Mesothelial cell of epicardium (in vitro differentiated cells): ENCODE results near the gene ROM1. TPM values are rescaled to one million over a fixed set of nuclear protein-coding genes. Genes with fewer than 3 reads are reported as not detected.

Experiments
- DNase-seq, 2 experiments: peaks; one replicate each; pipeline ENCODE4 v3.0.0; 2021; ENCODE audit warnings: low spot score in 2 of 2; ENCODE audit not compliant: unreplicated experiment in 2 of 2
- H3K27ac Mint-ChIP-seq: 2 replicates; pipeline ENCODE4 v1.8.0; 2021; ENCODE audit warnings: mixed read lengths
- H3K27me3 Mint-ChIP-seq: 2 replicates; pipeline ENCODE4 v1.8.0; 2021; ENCODE audit warnings: low read depth, mixed read lengths
- H3K36me3 Mint-ChIP-seq: 2 replicates; pipeline ENCODE4 v1.8.0; 2021; ENCODE audit warnings: mixed read lengths
- H3K4me1 Mint-ChIP-seq: 2 replicates; pipeline ENCODE4 v1.8.0; 2021; ENCODE audit warnings: mixed read lengths
- H3K4me3 Mint-ChIP-seq: 2 replicates; pipeline ENCODE4 v1.8.0; 2021; ENCODE audit warnings: mild to moderate bottlenecking, moderate library complexity, mixed read lengths
- H3K9me3 Mint-ChIP-seq: 2 replicates; pipeline ENCODE4 v1.8.0; 2021; ENCODE audit warnings: mixed read lengths
- total RNA-seq: library from RNA; stranded (reverse); gene quantifications from 3 replicates; pipeline ENCODE4 v1.2.1, GENCODE V29; 2021
- TF ChIP-seq, protein P1 (sequence below): fragments of 200-600 bp; sonication (generic); IDR thresholded peaks from one replicate; pipeline ENCODE4 v1.5.0; 2021; ENCODE audit warnings: antibody characterized with exemption; ENCODE audit not compliant: unreplicated experiment

ROM1 gene
- total RNA-seq, 1 donor from 2014 or later = 2.5 TPM

DNA sequence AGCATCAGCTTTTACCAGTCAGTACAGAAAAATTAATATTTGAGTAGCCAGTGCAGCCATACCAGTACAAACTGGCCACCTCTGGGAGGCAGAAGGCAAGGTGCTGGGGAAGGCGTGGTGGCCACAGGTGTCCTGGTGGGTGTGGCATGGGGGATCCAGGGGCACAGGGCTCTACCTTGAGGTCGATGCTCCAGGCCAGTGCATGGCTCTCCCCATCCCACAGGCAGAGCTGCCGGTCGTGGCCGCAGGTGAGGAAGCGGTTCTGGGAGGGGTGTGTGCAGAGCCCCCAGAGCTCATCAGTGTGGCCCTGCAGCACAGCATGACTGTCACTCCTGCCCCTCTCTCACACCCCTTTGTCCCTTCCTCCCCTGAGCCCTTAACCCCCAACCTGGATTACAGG, 7.6 kb upstream of the ROM1 start:
- H3K4me1 Mint-ChIP-seq = peaks cover 18% of the 10 kb centered on the region
- H3K9me3 Mint-ChIP-seq = no peaks in the 10 kb centered on the region
- no peak for DNase-seq
- peaks cover 10% of the 10 kb centered on the region for H3K36me3 Mint-ChIP-seq
- no peak overlapping the region for H3K4me3 Mint-ChIP-seq
- TF ChIP-seq, protein P1, sequence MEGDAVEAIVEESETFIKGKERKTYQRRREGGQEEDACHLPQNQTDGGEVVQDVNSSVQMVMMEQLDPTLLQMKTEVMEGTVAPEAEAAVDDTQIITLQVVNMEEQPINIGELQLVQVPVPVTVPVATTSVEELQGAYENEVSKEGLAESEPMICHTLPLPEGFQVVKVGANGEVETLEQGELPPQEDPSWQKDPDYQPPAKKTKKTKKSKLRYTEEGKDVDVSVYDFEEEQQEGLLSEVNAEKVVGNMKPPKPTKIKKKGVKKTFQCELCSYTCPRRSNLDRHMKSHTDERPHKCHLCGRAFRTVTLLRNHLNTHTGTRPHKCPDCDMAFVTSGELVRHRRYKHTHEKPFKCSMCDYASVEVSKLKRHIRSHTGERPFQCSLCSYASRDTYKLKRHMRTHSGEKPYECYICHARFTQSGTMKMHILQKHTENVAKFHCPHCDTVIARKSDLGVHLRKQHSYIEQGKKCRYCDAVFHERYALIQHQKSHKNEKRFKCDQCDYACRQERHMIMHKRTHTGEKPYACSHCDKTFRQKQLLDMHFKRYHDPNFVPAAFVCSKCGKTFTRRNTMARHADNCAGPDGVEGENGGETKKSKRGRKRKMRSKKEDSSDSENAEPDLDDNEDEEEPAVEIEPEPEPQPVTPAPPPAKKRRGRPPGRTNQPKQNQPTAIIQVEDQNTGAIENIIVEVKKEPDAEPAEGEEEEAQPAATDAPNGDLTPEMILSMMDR = no peak
- H3K27me3 Mint-ChIP-seq = peaks cover 4% of the 10 kb centered on the region
- no peak overlapping the region for H3K27ac Mint-ChIP-seq

DNA sequence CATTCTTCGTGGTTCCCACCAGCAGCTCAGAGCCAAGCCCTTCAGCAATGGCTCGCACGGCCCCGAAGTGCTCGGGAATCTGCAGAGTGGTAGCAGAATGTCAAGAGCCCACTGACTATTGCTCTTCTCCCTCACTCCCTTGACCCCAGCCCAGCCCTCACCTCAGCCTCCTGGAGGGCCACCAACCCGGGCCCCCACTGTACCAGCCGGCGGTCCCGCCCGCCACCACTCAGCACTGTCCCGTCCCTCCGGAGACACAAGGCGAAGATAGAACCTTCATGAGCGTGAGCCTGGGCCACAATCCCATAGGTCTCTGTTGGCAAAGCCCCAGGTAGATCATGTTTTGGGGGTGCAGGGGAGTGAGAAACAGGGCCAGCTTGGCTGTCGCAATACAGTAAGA, 7.2 kb upstream of the ROM1 start:
- TF ChIP-seq, protein P1 = no peak
- H3K4me1 Mint-ChIP-seq = peaks cover 19% of the 10 kb centered on the region
- H3K4me3 Mint-ChIP-seq = no peak overlapping the region
- H3K36me3 Mint-ChIP-seq = peaks cover 10% of the 10 kb centered on the region
- H3K27ac Mint-ChIP-seq = no peak overlapping the region
- no peak for DNase-seq
- peaks cover 4% of the 10 kb centered on the region for H3K27me3 Mint-ChIP-seq
- H3K9me3 Mint-ChIP-seq = no peaks in the 10 kb centered on the region

DNA sequence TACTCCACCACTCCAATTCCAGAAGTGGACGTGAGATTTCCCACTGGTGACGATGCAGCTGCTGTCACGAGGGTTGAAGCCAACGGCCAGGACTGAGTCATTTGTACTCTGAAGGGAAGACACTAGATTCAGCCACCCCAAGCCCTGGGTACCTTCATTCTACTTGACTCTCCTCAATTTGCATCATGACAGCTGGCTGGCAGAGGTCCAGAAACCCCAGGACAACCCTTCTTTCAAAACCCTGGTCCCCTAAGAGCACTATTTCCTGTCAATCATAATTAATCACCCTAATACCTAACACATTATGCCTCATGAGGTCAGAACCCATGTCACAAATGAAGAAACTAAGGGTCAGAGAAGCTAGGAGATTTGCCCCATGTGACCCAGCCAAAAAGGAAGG, 5.3 kb upstream of the ROM1 start:
- H3K4me1 Mint-ChIP-seq = peaks cover 27% of the 10 kb centered on the region
- no peak for DNase-seq
- H3K27ac Mint-ChIP-seq = no peak overlapping the region
- peaks cover 10% of the 10 kb centered on the region for H3K36me3 Mint-ChIP-seq
- no peaks in the 10 kb centered on the region for H3K9me3 Mint-ChIP-seq
- peaks cover 4% of the 10 kb centered on the region for H3K27me3 Mint-ChIP-seq
- TF ChIP-seq, protein P1 = no peak
- H3K4me3 Mint-ChIP-seq = no peak overlapping the region

DNA sequence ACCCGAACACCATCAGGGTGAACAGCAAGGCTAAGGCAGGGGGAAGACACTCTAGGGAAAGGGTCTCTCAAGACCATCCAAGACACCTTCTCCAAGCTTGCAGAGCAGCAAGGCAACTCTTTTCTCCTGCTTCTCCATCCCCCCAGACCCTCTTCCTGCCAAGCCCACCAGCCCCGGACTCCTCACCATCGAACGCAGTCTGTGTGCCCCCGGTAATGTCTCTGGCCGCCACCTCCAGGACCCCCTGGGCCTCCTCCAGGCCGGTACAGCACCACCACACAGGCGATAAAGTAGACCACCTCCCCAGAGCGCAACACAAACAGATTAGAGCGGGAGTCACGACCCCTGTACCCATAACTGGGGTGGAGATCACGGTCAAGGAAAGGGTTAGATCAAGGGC, 4.3 kb upstream of the ROM1 start:
- TF ChIP-seq, protein P1 = no peak
- DNase-seq = no peak
- Mint-ChIP-seq H3K27me3 (no peaks in the 10 kb centered on the region), H3K4me1 (peaks cover 21% of the 10 kb centered on the region), H3K9me3 (no peaks in the 10 kb centered on the region), H3K27ac (no peak overlapping the region), H3K4me3 (no peak overlapping the region), H3K36me3 (peaks cover 10% of the 10 kb centered on the region)

DNA sequence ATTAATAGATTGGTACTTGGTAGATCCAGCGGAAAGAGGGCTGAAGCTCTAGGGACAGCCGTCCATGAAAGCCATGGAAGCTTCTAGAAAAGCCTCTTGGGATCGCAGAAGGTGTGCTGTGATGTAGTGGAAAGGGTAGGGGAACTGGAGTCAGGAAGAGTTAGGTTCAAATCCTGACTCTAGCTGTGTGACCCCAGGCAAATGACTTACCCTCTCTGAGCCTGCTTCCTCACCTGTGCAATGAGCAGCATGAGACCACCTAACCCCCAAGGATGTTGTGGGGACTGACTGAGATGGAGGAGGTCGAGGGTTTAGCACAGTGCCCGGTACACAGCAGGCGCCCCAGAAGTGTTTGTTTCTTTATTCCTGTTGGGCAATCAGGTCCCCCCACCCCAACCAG, 2.7 kb upstream of the ROM1 start:
- H3K9me3 Mint-ChIP-seq = no peaks in the 10 kb centered on the region
- DNase-seq = no peak
- peaks cover 6% of the 10 kb centered on the region for H3K36me3 Mint-ChIP-seq
- H3K27ac Mint-ChIP-seq = no peak overlapping the region
- H3K4me1 Mint-ChIP-seq = peaks cover 21% of the 10 kb centered on the region
- no peaks in the 10 kb centered on the region for H3K27me3 Mint-ChIP-seq
- peak overlapping the region; percentile 33 for H3K4me3 Mint-ChIP-seq
- TF ChIP-seq, protein P1 = no peak
